ENCODE data around the gene RBM23.

RBM23 gene

GRCh38 chr14:22850944-22851764, 67.8 kb downstream of the RBM23 start:
- TF ChIP-seq POLR2A (IDR thresholded peaks at IDR 0.05; ENCODE audit: extremely low read depth, insufficient read length) (no peak), MYC (IDR thresholded peaks at IDR 0.05; ENCODE audit: low read depth, low read length) (no peak), MAX (IDR thresholded peaks at IDR 0.05; ENCODE audit: low read depth, low read length) (no peak), CTCF (IDR thresholded peaks at IDR 0.05; ENCODE audit: low read depth, low read length) (no peak)
- no peak overlapping the region for H3K4me3 ChIP-seq (ENCODE audit: low read depth, low read length)
- peak; percentile 95 for DNase-seq (ENCODE audit: low read depth)

- TF ChIP-seq CTCF (IDR thresholded peaks at IDR 0.05; ENCODE audit: low read depth, low read length) (no peak), POLR2A (IDR thresholded peaks at IDR 0.05; ENCODE audit: extremely low read depth, insufficient read length) (no peak), MYC (IDR thresholded peaks at IDR 0.05; ENCODE audit: low read depth, low read length) (no peak), MAX (IDR thresholded peaks at IDR 0.05; ENCODE audit: low read depth, low read length) (no peak)
- no peak for DNase-seq (ENCODE audit: low read depth)
- no peak overlapping the region for H3K4me3 ChIP-seq (ENCODE audit: low read depth, low read length)
Measured at GRCh38 chr14:22849212-22849819, 69.6 kb downstream of the RBM23 start.

GRCh38 chr14:22848351-22849164, 70.4 kb downstream of the RBM23 start:
- DNase-seq (ENCODE audit: low read depth): no peak
- TF ChIP-seq CTCF (IDR thresholded peaks at IDR 0.05; ENCODE audit: low read depth, low read length) (no peak), MAX (IDR thresholded peaks at IDR 0.05; ENCODE audit: low read depth, low read length) (no peak), MYC (IDR thresholded peaks at IDR 0.05; ENCODE audit: low read depth, low read length) (no peak), POLR2A (IDR thresholded peaks at IDR 0.05; ENCODE audit: extremely low read depth, insufficient read length) (no peak)
- no peak overlapping the region for H3K4me3 ChIP-seq (ENCODE audit: low read depth, low read length)

GRCh38 chr14:22847661-22848341, 71.1 kb downstream of the RBM23 start:
- peak; percentile 60 for DNase-seq (ENCODE audit: low read depth)
- TF ChIP-seq POLR2A (IDR thresholded peaks at IDR 0.05; ENCODE audit: extremely low read depth, insufficient read length) (no peak), CTCF (IDR thresholded peaks at IDR 0.05; ENCODE audit: low read depth, low read length) (peak; percentile 49)
- H3K4me3 ChIP-seq (ENCODE audit: low read depth, low read length): no peak overlapping the region

- no peak overlapping the region for H3K4me3 ChIP-seq (ENCODE audit: low read depth, low read length)
- no peak for DNase-seq (ENCODE audit: low read depth)
- no peak for TF ChIP-seq CTCF (IDR thresholded peaks at IDR 0.05; ENCODE audit: low read depth, low read length)
- TF ChIP-seq POLR2A (IDR thresholded peaks at IDR 0.05; ENCODE audit: extremely low read depth, insufficient read length): no peak
- no peak for TF ChIP-seq MYC (IDR thresholded peaks at IDR 0.05; ENCODE audit: low read depth, low read length)
- no peak for TF ChIP-seq MAX (IDR thresholded peaks at IDR 0.05; ENCODE audit: low read depth, low read length)
Measured at GRCh38 chr14:22846811-22847307, 72.1 kb downstream of the RBM23 start.
